SU-DHL-6 (cell line): ENCODE measurements around the gene DENND5B.
A peak's percentile ranks its signal among the peaks of the same experiment; 100 is the strongest.
"Not testable (repeated sequence)": the region's sequence is repeated elsewhere in the genome, so short reads cannot be mapped to it uniquely, and the experiment has no call there.

Experiments used
- H2AFZ ChIP-seq: fragments of 200-600 bp; sonication (generic); 2 replicates; pipeline ENCODE4 v1.6.1; 2014; ENCODE audit warnings: low read depth, mild to moderate bottlenecking, moderate library complexity, mixed read lengths, antibody characterized with exemption, low read length; ENCODE audit not compliant: severe bottlenecking
- H3F3A ChIP-seq: fragments of 200-600 bp; shearing (Covaris generic); 2 replicates; pipeline ENCODE4 v1.6.0; 2016; ENCODE audit warnings: antibody characterized with exemption, mild to moderate bottlenecking; ENCODE audit not compliant: insufficient read depth
- H3K27ac ChIP-seq: fragments of 200-600 bp; sonication (generic); 2 replicates; pipeline ENCODE4 v1.5.1; 2016; ENCODE audit warnings: low read depth, mild to moderate bottlenecking, low read length, moderate library complexity, mixed read lengths
- H3K27me3 ChIP-seq: fragments of 200-600 bp; sonication (generic), shearing (Covaris generic); 2 replicates; pipeline ENCODE4 v1.6.0; 2014; ENCODE audit warnings: mild to moderate bottlenecking, low read length
- H3K36me3 ChIP-seq: fragments of 200-600 bp; sonication (generic); 2 replicates; pipeline ENCODE4 v1.6.1; 2014; ENCODE audit warnings: mild to moderate bottlenecking, low read length, mixed read lengths
- H3K4me2 ChIP-seq: fragments of 300-600, 200-600 bp; shearing (Covaris generic), sonication (generic); 2 replicates; pipeline ENCODE4 v1.6.0; 2014; ENCODE audit warnings: low read length, low read depth, mild to moderate bottlenecking; ENCODE audit not compliant: poor library complexity, severe bottlenecking
- H3K4me3 ChIP-seq: fragments of 200-600 bp; sonication (generic); 2 replicates; pipeline ENCODE4 v1.5.1; 2014; ENCODE audit warnings: antibody characterized with exemption, low read length, mild to moderate bottlenecking, mixed read lengths; ENCODE audit not compliant: insufficient read depth, poor library complexity, severe bottlenecking
- H3K79me2 ChIP-seq: fragments of 200-600 bp; sonication (generic); 2 replicates; pipeline ENCODE4 v1.6.1; 2014; ENCODE audit warnings: mild to moderate bottlenecking, low read length, moderate library complexity; ENCODE audit not compliant: insufficient read depth
- H3K9ac ChIP-seq: fragments of 200-600 bp; sonication (generic); 2 replicates; pipeline ENCODE4 v1.7.0; 2014; ENCODE audit warnings: mild to moderate bottlenecking, low read length
- H3K9me2 ChIP-seq: fragments of 200-600 bp; sonication (generic); replicated peaks from 2 replicates; pipeline ENCODE4 v1.6.1; 2014; ENCODE audit warnings: low read length; ENCODE audit not compliant: insufficient read depth
- H3K9me3 ChIP-seq: fragments of 200-600 bp; sonication (generic); 2 replicates; pipeline ENCODE4 v1.6.1; 2014; ENCODE audit warnings: low read length, mixed read lengths; ENCODE audit not compliant: insufficient read depth
- H4K20me1 ChIP-seq: fragments of 200-600 bp; sonication (generic); 2 replicates; pipeline ENCODE4 v1.6.1; 2014; ENCODE audit warnings: low read depth, mild to moderate bottlenecking, antibody characterized with exemption, low read length, moderate library complexity, mixed read lengths
- CTCF ChIP-seq: fragments of 200-600 bp; sonication (generic); IDR thresholded peaks from one replicate; pipeline ENCODE4 v1.5.1; 2017; ENCODE audit warnings: antibody characterized with exemption, mild to moderate bottlenecking, low read length, moderate library complexity; ENCODE audit not compliant: insufficient read depth, poor library complexity, severe bottlenecking
- EZH2phosphoT487 ChIP-seq: fragments of 200-600 bp; sonication (generic), shearing (Covaris generic); conservative IDR thresholded peaks from 2 replicates; pipeline ENCODE4 v1.6.1; 2018; ENCODE audit warnings: mild to moderate bottlenecking, antibody characterized with exemption, low read length, moderate library complexity, mixed read lengths

DENND5B gene

GRCh38 chr12:31478425-31478824 lies 112.5 kb downstream of the DENND5B start:
- no peaks in the 10 kb centered on the region for H3K36me3 ChIP-seq
- no peaks in the 10 kb centered on the region for H3K79me2 ChIP-seq
- no peaks in the 10 kb centered on the region for H3K27me3 ChIP-seq
- H3K9me3 ChIP-seq: no peaks in the 10 kb centered on the region
- TF ChIP-seq EZH2phosphoT487 (no peak), CTCF (no peak)
- H4K20me1 ChIP-seq: no peaks in the 10 kb centered on the region
- H2AFZ ChIP-seq: peak overlapping the region; percentile 15
- H3K4me3 ChIP-seq: peak overlapping the region; percentile 36
- peak overlapping the region; percentile 65 for H3K4me2 ChIP-seq
- H3K9ac ChIP-seq: peak overlapping the region; percentile 28
- peak overlapping the region; percentile 55 for H3K27ac ChIP-seq
- no peaks in the 10 kb centered on the region; the same call in 1 of the 2 replicates for H3F3A ChIP-seq
- H3K9me2 ChIP-seq: no peaks in the 10 kb centered on the region

- Histone ChIP-seq H3K27ac (peak overlapping the region; percentile 55), H3K27me3 (no peaks in the 10 kb centered on the region), H3F3A (no peaks in the 10 kb centered on the region; the same call in 1 of the 2 replicates), H3K9me2 (no peaks in the 10 kb centered on the region), H4K20me1 (no peaks in the 10 kb centered on the region), H2AFZ (no peak overlapping the region), H3K4me3 (no peak overlapping the region), H3K79me2 (no peaks in the 10 kb centered on the region), H3K9ac (no peak overlapping the region), H3K9me3 (no peaks in the 10 kb centered on the region), H3K4me2 (peak overlapping the region; percentile 65), H3K36me3 (no peaks in the 10 kb centered on the region)
- TF ChIP-seq EZH2phosphoT487 (no peak), CTCF (no peak)
Observed at GRCh38 chr12:31477687-31478086, 113.2 kb downstream of the DENND5B start.

- H3K4me3 ChIP-seq: no peak overlapping the region
- no peak overlapping the region for H3K9ac ChIP-seq
- no peaks in the 10 kb centered on the region for H3K9me3 ChIP-seq
- no peaks in the 10 kb centered on the region for H3K27me3 ChIP-seq
- TF ChIP-seq CTCF (no peak), EZH2phosphoT487 (no peak)
- no peak overlapping the region for H2AFZ ChIP-seq
- H3K79me2 ChIP-seq: no peaks in the 10 kb centered on the region
- H4K20me1 ChIP-seq: no peaks in the 10 kb centered on the region
- no peaks in the 10 kb centered on the region; the same call in 1 of the 2 replicates for H3F3A ChIP-seq
- H3K9me2 ChIP-seq: no peaks in the 10 kb centered on the region
- no peaks in the 10 kb centered on the region for H3K36me3 ChIP-seq
- peak overlapping the region; percentile 20 for H3K4me2 ChIP-seq
- H3K27ac ChIP-seq: peak overlapping the region; percentile 37
Observed at GRCh38 chr12:31476437-31476836, 114.5 kb downstream of the DENND5B start.

DNA sequence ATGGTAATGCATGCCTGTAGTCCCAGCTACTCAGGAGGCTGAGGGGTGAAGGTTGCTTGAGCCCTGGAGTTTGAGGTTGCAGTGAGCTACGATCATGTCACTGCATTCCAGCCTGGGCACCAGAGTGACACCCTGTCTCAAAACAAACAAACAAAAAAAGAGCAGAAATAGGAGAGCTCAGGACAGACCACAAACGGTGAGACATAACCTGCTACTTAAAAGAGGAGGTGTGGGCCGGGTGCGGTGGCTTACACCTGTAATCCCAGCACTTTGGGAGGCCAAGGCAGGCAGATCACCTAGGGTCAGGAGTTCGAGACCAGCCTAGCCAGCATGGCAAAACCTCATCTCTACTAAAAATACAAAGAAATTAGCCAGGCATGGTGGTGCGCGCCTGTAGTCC lies 115.3 kb downstream of the DENND5B start:
- not testable (repeated sequence) for H3K9ac ChIP-seq, H3K9me2 ChIP-seq, H4K20me1 ChIP-seq, H3K27ac ChIP-seq, H3F3A ChIP-seq, H3K9me3 ChIP-seq, H3K27me3 ChIP-seq, H3K4me2 ChIP-seq, H3K79me2 ChIP-seq, H3K36me3 ChIP-seq, H2AFZ ChIP-seq, H3K4me3 ChIP-seq
